K562 (cell line): ENCODE data around the gene AIFM3. TPM values are rescaled to one million over a fixed set of nuclear protein-coding genes. Genes with fewer than 3 reads are reported as not detected.

Source experiments
- ASH1L ChIP-seq: fragments of 450-650 bp; IDR thresholded peaks from 2 replicates; pipeline ENCODE4 v1.6.1; 2018; ENCODE audit warnings: borderline replicate concordance, mild to moderate bottlenecking, low read depth; ENCODE audit not compliant: partially characterized antibody
- MCM2 ChIP-seq: fragments of 450-650 bp; IDR thresholded peaks from 2 replicates; pipeline ENCODE4 v1.6.1; 2017; ENCODE audit warnings: low read depth, mild to moderate bottlenecking
- RAD51 ChIP-seq: fragments of 450-650 bp; IDR thresholded peaks from 2 replicates; pipeline ENCODE4 v1.7.1; 2016; ENCODE audit warnings: low read depth, mild to moderate bottlenecking, borderline replicate concordance
- RFX7 ChIP-seq: fragments of 250-450 bp; sonication (Bioruptor Pico); IDR thresholded peaks from 2 replicates; pipeline ENCODE4 v1.5.1; 2021; ENCODE audit warnings: mild to moderate bottlenecking
- THRA ChIP-seq: fragments of 450-650 bp; IDR thresholded peaks from 2 replicates; pipeline ENCODE4 v1.6.1; 2017; ENCODE audit warnings: mild to moderate bottlenecking, moderate library complexity
- ZBTB26 ChIP-seq: fragments of 450-650 bp; formaldehyde crosslinking; IDR thresholded peaks from 2 replicates; pipeline ENCODE4 v1.4.0; 2022; ENCODE audit warnings: missing genetic modification characterization
- polyA plus RNA-seq, 8 experiments: library from polyadenylated mRNA; depleted of rRNA in 4 of 8; stranded (reverse) in 5 of 8; unstranded in 3 of 8; fragments of >200 nt; fragmentation: Nextera tagmentation in 2 of 8; fragmentation: Illumina TruSeq in 1 of 8; extraction: Ambion mirVana in 2 of 8; extraction: Trizol in 1 of 8; gene quantifications; 2 replicates each; pipeline versions ENCODE4 v1.2.1 to v1.2.3, GENCODE V29; 2011 to 2014; ENCODE audit warnings: inconsistent platforms in 1 of 8, missing spikeins in 1 of 8
- total RNA-seq, 7 experiments: library from RNA; depleted of rRNA in 6 of 7; stranded (reverse); fragments of >200 nt in 6 of 7; fragmentation: Illumina TruSeq in 2 of 7; extraction: Trizol in 2 of 7; gene quantifications; 2 replicates each; pipeline versions ENCODE4 v1.2.1 to v1.2.3, GENCODE V29; 2011 to 2021; ENCODE audit warnings: low replicate concordance in 1 of 7
- TF ChIP-seq, protein P1 (sequence below): fragments of 150-350 bp; conservative IDR thresholded peaks from 2 replicates; pipeline ENCODE4 v1.6.1; 2014; ENCODE audit warnings: low read length
- TF ChIP-seq, protein P2 (sequence below): fragments of 450-650 bp; IDR thresholded peaks from 2 replicates; pipeline ENCODE4 v1.6.1; 2018; ENCODE audit warnings: mild to moderate bottlenecking, low read depth; ENCODE audit not compliant: partially characterized antibody
- TF ChIP-seq, protein P3 (sequence below): sonication (generic); formaldehyde crosslinking; IDR thresholded peaks from 2 replicates; pipeline ENCODE4 v1.8.0; 2023; ENCODE audit warnings: mild to moderate bottlenecking, missing genetic modification reagents

AIFM3 gene
- total and polyA plus RNA-seq, 9 of the 15 experiments (the other 6 are each of a cell fraction or from before 2014, with no cell fraction given), result 0.03 to 0.20 (median 0.07) TPM; not detected in 1

DNA sequence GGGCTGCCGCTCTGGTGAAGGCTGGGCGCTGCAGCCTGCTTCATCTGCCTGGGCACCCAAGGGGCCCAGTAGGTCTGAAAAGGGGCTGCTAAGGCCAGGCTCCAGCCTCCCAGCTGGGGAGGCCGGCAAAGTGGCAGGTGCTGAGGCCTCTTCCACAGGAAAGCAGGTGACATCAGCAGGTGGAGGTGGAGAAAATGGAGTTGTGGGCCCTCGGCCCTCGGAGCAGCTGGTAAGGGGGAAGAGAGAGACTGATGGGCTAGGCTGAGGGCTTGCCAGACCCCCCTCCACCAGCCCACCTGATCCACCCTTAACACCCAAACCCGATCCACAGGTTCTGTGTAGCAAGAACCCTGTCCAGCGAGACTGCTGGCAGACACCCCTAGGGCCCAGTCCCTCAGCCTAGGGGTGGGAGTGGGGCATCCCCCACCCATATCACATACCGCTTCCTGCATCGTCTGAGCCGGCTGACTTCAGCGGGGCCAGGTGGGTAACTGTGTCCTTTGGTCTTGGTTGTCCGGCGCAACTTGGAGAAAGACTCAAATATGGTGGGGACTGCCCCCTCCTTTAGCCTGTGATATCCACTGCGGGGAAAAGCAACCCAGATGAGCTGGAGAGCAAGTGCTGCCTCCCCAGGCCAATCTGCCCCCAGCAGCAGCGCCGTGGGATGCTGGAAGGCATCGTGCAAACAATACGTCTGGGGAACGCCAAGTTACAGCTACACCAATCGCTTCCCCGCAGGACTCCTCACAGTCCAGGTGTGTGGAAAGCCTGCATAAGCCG is 33.3 kb downstream of the AIFM3 start (continued):
- TF ChIP-seq, protein P1, sequence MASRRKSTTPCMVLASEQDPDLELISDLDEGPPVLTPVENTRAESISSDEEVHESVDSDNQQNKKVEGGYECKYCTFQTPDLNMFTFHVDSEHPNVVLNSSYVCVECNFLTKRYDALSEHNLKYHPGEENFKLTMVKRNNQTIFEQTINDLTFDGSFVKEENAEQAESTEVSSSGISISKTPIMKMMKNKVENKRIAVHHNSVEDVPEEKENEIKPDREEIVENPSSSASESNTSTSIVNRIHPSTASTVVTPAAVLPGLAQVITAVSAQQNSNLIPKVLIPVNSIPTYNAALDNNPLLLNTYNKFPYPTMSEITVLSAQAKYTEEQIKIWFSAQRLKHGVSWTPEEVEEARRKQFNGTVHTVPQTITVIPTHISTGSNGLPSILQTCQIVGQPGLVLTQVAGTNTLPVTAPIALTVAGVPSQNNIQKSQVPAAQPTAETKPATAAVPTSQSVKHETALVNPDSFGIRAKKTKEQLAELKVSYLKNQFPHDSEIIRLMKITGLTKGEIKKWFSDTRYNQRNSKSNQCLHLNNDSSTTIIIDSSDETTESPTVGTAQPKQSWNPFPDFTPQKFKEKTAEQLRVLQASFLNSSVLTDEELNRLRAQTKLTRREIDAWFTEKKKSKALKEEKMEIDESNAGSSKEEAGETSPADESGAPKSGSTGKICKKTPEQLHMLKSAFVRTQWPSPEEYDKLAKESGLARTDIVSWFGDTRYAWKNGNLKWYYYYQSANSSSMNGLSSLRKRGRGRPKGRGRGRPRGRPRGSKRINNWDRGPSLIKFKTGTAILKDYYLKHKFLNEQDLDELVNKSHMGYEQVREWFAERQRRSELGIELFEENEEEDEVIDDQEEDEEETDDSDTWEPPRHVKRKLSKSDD, result no peak
- TF ChIP-seq THRA, result no peak
- TF ChIP-seq RFX7 (CRISPR knock-in tag), result peak; percentile 80
- no peak for TF ChIP-seq ASH1L
- TF ChIP-seq, protein P2, sequence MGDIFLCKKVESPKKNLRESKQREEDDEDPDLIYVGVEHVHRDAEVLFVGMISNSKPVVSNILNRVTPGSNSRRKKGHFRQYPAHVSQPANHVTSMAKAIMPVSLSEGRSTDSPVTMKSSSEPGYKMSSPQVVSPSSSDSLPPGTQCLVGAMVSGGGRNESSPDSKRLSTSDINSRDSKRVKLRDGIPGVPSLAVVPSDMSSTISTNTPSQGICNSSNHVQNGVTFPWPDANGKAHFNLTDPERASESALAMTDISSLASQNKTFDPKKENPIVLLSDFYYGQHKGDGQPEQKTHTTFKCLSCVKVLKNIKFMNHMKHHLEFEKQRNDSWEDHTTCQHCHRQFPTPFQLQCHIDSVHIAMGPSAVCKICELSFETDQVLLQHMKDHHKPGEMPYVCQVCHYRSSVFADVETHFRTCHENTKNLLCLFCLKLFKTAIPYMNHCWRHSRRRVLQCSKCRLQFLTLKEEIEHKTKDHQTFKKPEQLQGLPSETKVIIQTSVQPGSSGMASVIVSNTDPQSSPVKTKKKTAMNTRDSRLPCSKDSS, result no peak
- TF ChIP-seq RAD51, result no peak
- TF ChIP-seq MCM2, result no peak
- peak; percentile 18; the same call in 1 of the 2 replicates for TF ChIP-seq ZBTB26
- TF ChIP-seq, protein P3, sequence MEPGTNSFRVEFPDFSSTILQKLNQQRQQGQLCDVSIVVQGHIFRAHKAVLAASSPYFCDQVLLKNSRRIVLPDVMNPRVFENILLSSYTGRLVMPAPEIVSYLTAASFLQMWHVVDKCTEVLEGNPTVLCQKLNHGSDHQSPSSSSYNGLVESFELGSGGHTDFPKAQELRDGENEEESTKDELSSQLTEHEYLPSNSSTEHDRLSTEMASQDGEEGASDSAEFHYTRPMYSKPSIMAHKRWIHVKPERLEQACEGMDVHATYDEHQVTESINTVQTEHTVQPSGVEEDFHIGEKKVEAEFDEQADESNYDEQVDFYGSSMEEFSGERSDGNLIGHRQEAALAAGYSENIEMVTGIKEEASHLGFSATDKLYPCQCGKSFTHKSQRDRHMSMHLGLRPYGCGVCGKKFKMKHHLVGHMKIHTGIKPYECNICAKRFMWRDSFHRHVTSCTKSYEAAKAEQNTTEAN (CRISPR knock-in tag), result no peak
